Measurements from ENCODE around the gene STK32C. TPM values are rescaled to one million over a fixed set of nuclear protein-coding genes. Genes with fewer than 3 reads are reported as not detected.

Gene STK32C
- total and polyA plus RNA-seq, 10 donors, result 9.6 to 27.8 (median 15.7) TPM

GRCh38 chr10:132299371-132300336 lies 8.1 kb downstream of the STK32C start:
- WGBS, 5 donors, result 89 to 91% (median 90%) methylated on average over 24 to 34 of the region's 34 CpGs
- Histone ChIP-seq H3K9me3 (no peaks in the 10 kb centered on the region), H3K27ac (no peak overlapping the region), H3K4me3 (no peak overlapping the region), H3K36me3 (no peaks in the 10 kb centered on the region), H3K27me3 (replicated peaks in 1 of 7) (peaks cover 0 to 18% (median 0%) of the 10 kb centered on the region in 7 donors), H3K4me1 (peaks cover 0 to 17% (median 3%) of the 10 kb centered on the region in 6 donors)
- no peak for DNase-seq
- TF ChIP-seq POLR2AphosphoS5 (IDR thresholded peaks at IDR 0.05), result no peak
- no peak for TF ChIP-seq POLR2A (IDR thresholded peaks at IDR 0.05)
- TF ChIP-seq, protein P1, sequence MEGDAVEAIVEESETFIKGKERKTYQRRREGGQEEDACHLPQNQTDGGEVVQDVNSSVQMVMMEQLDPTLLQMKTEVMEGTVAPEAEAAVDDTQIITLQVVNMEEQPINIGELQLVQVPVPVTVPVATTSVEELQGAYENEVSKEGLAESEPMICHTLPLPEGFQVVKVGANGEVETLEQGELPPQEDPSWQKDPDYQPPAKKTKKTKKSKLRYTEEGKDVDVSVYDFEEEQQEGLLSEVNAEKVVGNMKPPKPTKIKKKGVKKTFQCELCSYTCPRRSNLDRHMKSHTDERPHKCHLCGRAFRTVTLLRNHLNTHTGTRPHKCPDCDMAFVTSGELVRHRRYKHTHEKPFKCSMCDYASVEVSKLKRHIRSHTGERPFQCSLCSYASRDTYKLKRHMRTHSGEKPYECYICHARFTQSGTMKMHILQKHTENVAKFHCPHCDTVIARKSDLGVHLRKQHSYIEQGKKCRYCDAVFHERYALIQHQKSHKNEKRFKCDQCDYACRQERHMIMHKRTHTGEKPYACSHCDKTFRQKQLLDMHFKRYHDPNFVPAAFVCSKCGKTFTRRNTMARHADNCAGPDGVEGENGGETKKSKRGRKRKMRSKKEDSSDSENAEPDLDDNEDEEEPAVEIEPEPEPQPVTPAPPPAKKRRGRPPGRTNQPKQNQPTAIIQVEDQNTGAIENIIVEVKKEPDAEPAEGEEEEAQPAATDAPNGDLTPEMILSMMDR (IDR thresholded peaks at IDR 0.05 in 8 of 11, conservative IDR thresholded peaks at IDR 0.05 in 3 of 11), result no peak
- intact Hi-C loops (cut with DNase I; ENCODE audit: low total_unique reads), result no loop called here

DNA sequence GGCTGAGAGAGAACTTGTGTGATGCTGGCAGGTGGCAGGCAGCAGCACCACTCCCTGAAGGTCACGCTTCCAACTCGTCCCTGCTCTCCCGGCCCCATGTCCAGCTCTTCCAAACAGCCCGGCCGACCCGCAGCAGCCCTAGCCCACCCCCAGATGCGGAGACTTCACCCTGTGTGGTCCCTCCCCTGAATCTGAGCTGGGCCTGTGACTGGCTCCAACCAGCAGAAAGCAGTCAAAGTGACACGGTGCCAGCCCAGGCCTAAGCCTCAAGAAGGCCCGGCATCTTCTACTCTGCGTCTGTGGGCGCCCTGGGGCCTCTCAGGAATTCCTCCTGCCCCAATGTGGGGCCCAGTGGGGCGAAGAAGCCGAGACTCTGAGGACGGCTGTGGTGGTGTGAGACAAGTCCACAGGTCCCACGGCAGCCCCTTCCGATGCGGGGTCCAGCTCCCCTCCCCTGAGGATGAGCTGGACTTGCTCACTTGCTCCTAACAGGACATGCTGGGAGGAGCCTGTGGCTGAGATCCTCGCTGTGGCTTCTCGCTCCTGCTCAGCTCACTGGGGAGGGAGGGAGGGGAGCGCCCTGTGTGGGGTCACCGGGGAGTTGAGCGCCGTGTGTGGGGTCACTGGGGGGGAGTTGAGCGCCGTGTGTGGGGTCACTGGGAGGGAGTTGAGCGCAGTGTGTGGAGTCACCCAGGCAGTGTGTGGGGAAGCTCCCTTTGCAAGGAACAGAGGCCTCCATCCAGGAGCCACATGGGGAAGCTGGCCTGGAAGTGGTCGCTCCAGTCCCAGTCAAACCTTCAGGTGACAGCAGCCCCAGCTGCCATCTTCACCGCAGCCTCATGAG lies 9.5 kb downstream of the STK32C start:
- intact Hi-C loops (cut with DNase I; ENCODE audit: low total_unique reads), result no loop called here
- Histone ChIP-seq H3K36me3 (no peaks in the 10 kb centered on the region), H3K4me3 (no peak overlapping the region), H3K9me3 (no peaks in the 10 kb centered on the region), H3K27ac (no peak overlapping the region), H3K27me3 (replicated peaks in 1 of 7) (peaks cover 0 to 28% (median 0%) of the 10 kb centered on the region in 7 donors), H3K4me1 (peaks cover 0 to 17% (median 3%) of the 10 kb centered on the region in 6 donors)
- TF ChIP-seq POLR2A (IDR thresholded peaks at IDR 0.05), result no peak
- TF ChIP-seq POLR2AphosphoS5 (IDR thresholded peaks at IDR 0.05), result no peak
- TF ChIP-seq, protein P1 (IDR thresholded peaks at IDR 0.05 in 8 of 11, conservative IDR thresholded peaks at IDR 0.05 in 3 of 11), result no peak
- peak; percentile 64 for DNase-seq
- WGBS, 5 donors, result 70 to 79% (median 75%) methylated on average over 21 to 28 of the region's 28 CpGs

- Histone ChIP-seq H3K36me3 (no peaks in the 10 kb centered on the region), H3K4me3 (no peak overlapping the region), H3K4me1 (peaks cover 0 to 17% (median 3%) of the 10 kb centered on the region in 6 donors), H3K27me3 (replicated peaks in 1 of 7) (peaks cover 0 to 30% (median 0%) of the 10 kb centered on the region in 7 donors), H3K9me3 (no peaks in the 10 kb centered on the region), H3K27ac (no peak overlapping the region)
- DNase-seq, result no peak
- 23 to 48% (median 34%) methylated on average over 9 of the region's 9 CpGs for WGBS, 5 donors
- no peak for TF ChIP-seq POLR2AphosphoS5 (IDR thresholded peaks at IDR 0.05)
- no peak for TF ChIP-seq POLR2A (IDR thresholded peaks at IDR 0.05)
- TF ChIP-seq, protein P1 (IDR thresholded peaks at IDR 0.05 in 8 of 11, conservative IDR thresholded peaks at IDR 0.05 in 3 of 11), result no peak
- intact Hi-C loops (cut with DNase I; ENCODE audit: low total_unique reads), result no loop called here
These were observed 10.2 kb downstream of the STK32C start for GRCh38 chr10:132297526-132297925.

Data from spleen (tissue), 11 donors.